Heart left ventricle (tissue), 16 donors: ENCODE data around the gene ING5. TPM values are rescaled to one million over a fixed set of nuclear protein-coding genes. Genes with fewer than 3 reads are reported as not detected.
"Not testable (repeated sequence)": the region's sequence is repeated elsewhere in the genome, so short reads cannot be mapped to it uniquely, and the experiment has no call there.

Source experiments
- ATAC-seq, 4 donors: fragments of 200-7000 bp; cut with Tn5 transposase; one replicate each; pipeline ENCODE4 v1.9.1; 2020 to 2022; ENCODE audit warnings: moderate library complexity in 4 of 4, mild to moderate bottlenecking in 3 of 4, moderate number of reproducible peaks in 1 of 4
- DNase-seq, 5 donors: peaks; one replicate each; pipeline ENCODE4 v3.0.0-alpha.2; 2020
- H3K27ac ChIP-seq, 12 donors: fragments of 200-600 bp; sonication (generic) in 4 of 12; one replicate each; pipeline versions ENCODE4 v1.5.0 to v1.8.0; 2016 to 2022; ENCODE audit warnings: mild to moderate bottlenecking in 2 of 12
- H3K27me3 ChIP-seq, 9 donors: fragments of 200-600 bp; sonication (generic) in 2 of 9; one replicate each; pipeline versions ENCODE4 v1.5.1 to v1.8.0; 2016 to 2022; ENCODE audit warnings: mild to moderate bottlenecking in 3 of 9
- H3K36me3 ChIP-seq, 9 donors: fragments of 200-600 bp; sonication (generic) in 2 of 9; one replicate each; pipeline versions ENCODE4 v1.5.0 to v1.8.0; 2018 to 2022; ENCODE audit warnings: mild to moderate bottlenecking in 2 of 9
- H3K4me1 ChIP-seq, 12 donors: fragments of 200-600 bp; sonication (generic) in 4 of 12; one replicate each; pipeline versions ENCODE4 v1.5.0 to v1.8.0; 2016 to 2022; ENCODE audit warnings: mild to moderate bottlenecking in 3 of 12
- H3K4me3 ChIP-seq, 12 donors: fragments of 200-600 bp; sonication (generic) in 4 of 12; one replicate each; pipeline versions ENCODE4 v1.5.0 to v1.8.0; 2017 to 2022; ENCODE audit warnings: mild to moderate bottlenecking in 9 of 12, moderate library complexity in 4 of 12
- H3K9me3 ChIP-seq, 12 donors: fragments of 200-600 bp; sonication (generic) in 4 of 12; one replicate each; pipeline versions ENCODE4 v1.5.0 to v1.8.0; 2016 to 2022; ENCODE audit warnings: mild to moderate bottlenecking in 1 of 12
- CTCF ChIP-seq, 12 donors: fragments of 200-600 bp; sonication (generic) in 4 of 12; IDR thresholded peaks; one replicate each; pipeline versions ENCODE4 v1.5.0 to v1.8.0; 2018 to 2022; ENCODE audit warnings: antibody characterized with exemption in 12 of 12, mild to moderate bottlenecking in 5 of 12
- POLR2A ChIP-seq, 2 donors: fragments of 450-650 bp; IDR thresholded peaks; one replicate each; pipeline ENCODE4 v1.6.1; 2017; ENCODE audit warnings: antibody characterized with exemption in 2 of 2, mild to moderate bottlenecking in 2 of 2, moderate library complexity in 2 of 2
- WGBS, 4 donors: extraction: QIAGEN DNeasy Blood & Tissue Kit in 2 of 4; methylation state at CpG; one replicate each; pipeline versions ENCODE4 v1.1.5 to v1.1.7; 2013 to 2018; 5-methylcytosine and 5-hydroxymethylcytosine counted together
- intact Hi-C, 10 donors: fragments of 100-400 bp; cut with DNase I; formaldehyde crosslinking; loops; one replicate each; pipeline versions ENCODE4 v1.11.1 to v1.14.2; 2022
- polyA plus RNA-seq, 2 donors: library from polyadenylated mRNA; stranded (reverse); fragments of 200-250 nt; gene quantifications; one replicate each; pipeline ENCODE4 v1.2.3, GENCODE V29; 2013
- total RNA-seq, 9 donors: library from RNA; depleted of rRNA in 2 of 9; stranded (reverse); fragments of >200 nt in 2 of 9; fragmentation: NEBNext Ultra II Directional in 3 of 9; extraction: Animal tissue kit (Norgen Biotek cat#: 25700) in 3 of 9; gene quantifications; one replicate each; pipeline versions ENCODE4 v1.1.0 to v1.2.4, GENCODE V29; 2016 to 2023
- donor health status: ischemic (EF 13 %, LVEDD 7.1; RV severe dilation, severe dysfunction).
- donor health status: healthy with polysubstance abuse.
- donor health status: DM: no; HTN: yes; CAD: no.
- donor health status: DM: no; HTN: no; CAD: no.
- donor health status: ischemic (EF 25% LVEDD 6.9; RV normal size, moderate dysfunction).
- donor health status: ischemic (EF 25% LVEDD 5.7; RV mildly dilated, moderate dysfunction).
- donor health status: healthy.
- donor health status: DM: yes; HTN: yes; CAD: no.
- donor health status: ischemic (EF 35%, LVEDD 5.7; RV mildly dilated, moderate dysfunction).
- donor health status: nonischemic (EF 11% LVEDD 7.7; RV severe dilation, severe dysfunction).
- donor health status: DM: yes; HTN: yes; CAD: no.
- donor health status: PGD.
- donor health status: ischemic (EF 29% LVEDD 5.4; RV normal size, mild dysfunction).
- donor health status: nonischemic (EF 23%, LVEDD 6.1; RV moderate dilation, normal function).

The ING5 gene
- total and polyA plus RNA-seq, 11 donors, result 11.8 to 29.3 (median 18.2) TPM

- Histone ChIP-seq H3K4me1 (peaks cover 0 to 21% (median 7%) of the 10 kb centered on the region in 12 donors), H3K36me3 (peaks cover 0 to 22% (median 12%) of the 10 kb centered on the region in 9 donors), H3K9me3 (no peaks in the 10 kb centered on the region), H3K27ac (no peak overlapping the region), H3K4me3 (no peak overlapping the region), H3K27me3 (no peaks in the 10 kb centered on the region)
- intact Hi-C loops, result loop anchor here in 3 of 10 donors (5.0 to 10.0 kb wide), 3 partner anchors 135 to 235 kb away; partner anchors contain the start of gene STK25 (in 1 of the 3)
- TF ChIP-seq POLR2A (IDR thresholded peaks at IDR 0.05) (no peak), CTCF (IDR thresholded peaks at IDR 0.05) (no peak)
- ATAC-seq (no peak), DNase-seq (peak in 1 of 5 donors; percentile 16)
- WGBS, 4 donors, result 93 to 95% (median 95%) methylated on average over 12 of the region's 12 CpGs
Observed at GRCh38 chr2:241739651-241740050, 37.8 kb downstream of the ING5 start.

GRCh38 chr2:241741016-241741415 is 39.2 kb downstream of the ING5 start:
- H3K27ac ChIP-seq, result no peak overlapping the region
- DNase-seq (peak in 1 of 5 donors; percentile 56), ATAC-seq (no peak)
- peaks cover 0 to 14% (median 0%) of the 10 kb centered on the region in 12 donors for H3K4me1 ChIP-seq
- TF ChIP-seq POLR2A (IDR thresholded peaks at IDR 0.05) (no peak), CTCF (IDR thresholded peaks at IDR 0.05) (no peak)
- no peaks in the 10 kb centered on the region for H3K27me3 ChIP-seq
- H3K9me3 ChIP-seq, result peaks cover 0 to 6% (median 0%) of the 10 kb centered on the region in 12 donors
- WGBS, 4 donors, result 74 to 89% (median 87%) methylated on average over 8 to 10 of the region's 10 CpGs
- intact Hi-C loops, result no loop called here
- no peak overlapping the region for H3K4me3 ChIP-seq
- H3K36me3 ChIP-seq, result peaks cover 0 to 35% (median 26%) of the 10 kb centered on the region in 9 donors

GRCh38 chr2:241742320-241742939 is 40.6 kb downstream of the ING5 start:
- no peak for ATAC-seq
- Histone ChIP-seq H3K27ac (no peak overlapping the region), H3K4me1 (peaks cover 0 to 14% (median 0%) of the 10 kb centered on the region in 12 donors), H3K27me3 (no peaks in the 10 kb centered on the region), H3K4me3 (no peak overlapping the region), H3K36me3 (peaks cover 0 to 39% (median 26%) of the 10 kb centered on the region in 9 donors), H3K9me3 (peaks cover 0 to 10% (median 0%) of the 10 kb centered on the region in 12 donors)
- peak in 1 of 5 donors; percentile 49 for DNase-seq
- WGBS, 4 donors, result 92 to 99% (median 96%) methylated on average over 21 to 28 of the region's 28 CpGs
- intact Hi-C loops, result no loop called here
- TF ChIP-seq CTCF (IDR thresholded peaks at IDR 0.05), result no peak
- TF ChIP-seq POLR2A (IDR thresholded peaks at IDR 0.05), result no peak

- DNase-seq, ATAC-seq, H3K4me3 ChIP-seq, intact Hi-C loops, H3K27ac ChIP-seq, H3K27me3 ChIP-seq: not testable (repeated sequence)
- WGBS, 4 donors, result 84 to 97% (median 91%) methylated on average over 9 to 15 of the region's 15 CpGs
- H3K36me3 ChIP-seq, result peaks cover 0 to 39% (median 28%) of the 10 kb centered on the region in 9 donors
- H3K4me1 ChIP-seq, result peaks cover 0 to 14% (median 0%) of the 10 kb centered on the region in 12 donors
- peaks cover 0 to 10% (median 0%) of the 10 kb centered on the region in 12 donors for H3K9me3 ChIP-seq
Observed at GRCh38 chr2:241743008-241743407, 41.2 kb downstream of the ING5 start.
